HEK293 (cell line): Measurements from ENCODE around the gene ASB10.

Experiments used
- CTCF ChIA-PET: fragments of 350-600 bp; formaldehyde crosslinking; extraction: SDS; loops from one replicate; lab custom pipeline; 2021; ENCODE audit warnings: antibody characterized with exemption; lab: Yijun Ruan, JAX
- POLR2A ChIA-PET: fragments of 300-600 bp; formaldehyde crosslinking; extraction: SDS; loops from one replicate; lab custom pipeline; 2020; ENCODE audit warnings: antibody characterized with exemption, inconsistent platforms; lab: Yijun Ruan, JAX
- H3K27ac ChIP-seq: fragments of 200-500 bp; sonication (Bioruptor generic); 2 replicates; pipeline ENCODE4 v1.5.1; 2014; ENCODE audit warnings: low read depth, low read length, control low read depth, inconsistent platforms; ENCODE audit errors: extremely low read depth
- H3K36me3 ChIP-seq, 2 experiments: fragments of 200-500 bp in 1 of 2; sonication (Bioruptor generic) in 1 of 2; 1 replicate in 1 of 2; 2 replicates in 1 of 2; pipeline ENCODE4 v1.5.1; 2014 to 2017; ENCODE audit warnings: inconsistent platforms in 2 of 2, low read length in 2 of 2; ENCODE audit not compliant: control insufficient read depth in 2 of 2, insufficient read depth in 1 of 2
- H3K4me1 ChIP-seq: fragments of 200-500 bp; sonication (Bioruptor generic); 2 replicates; pipeline ENCODE4 v1.5.1; 2014; ENCODE audit warnings: mild to moderate bottlenecking, low read length, inconsistent platforms; ENCODE audit not compliant: control insufficient read depth, insufficient read depth
- H3K4me3 ChIP-seq: 2 replicates; pipeline ENCODE4 v1.5.1; 2011; ENCODE audit warnings: low read depth, mild to moderate bottlenecking, control low read depth, low read length, moderate library complexity
- H3K9me3 ChIP-seq: fragments of 200-500 bp; sonication (Bioruptor generic); 2 replicates; pipeline ENCODE4 v1.5.1; 2014; ENCODE audit warnings: low read depth, low read length, inconsistent platforms; ENCODE audit not compliant: control insufficient read depth, insufficient read depth
- EGR2 ChIP-seq: fragments of 450-650 bp; formaldehyde crosslinking; IDR thresholded peaks from 2 replicates; pipeline ENCODE4 v1.5.1; 2016; ENCODE audit warnings: low read depth, missing biosample characterization, missing genetic modification characterization
- FEZF1 ChIP-seq: fragments of 450-650 bp; formaldehyde crosslinking; IDR thresholded peaks from 2 replicates; pipeline ENCODE4 v1.5.1; 2016; ENCODE audit warnings: missing biosample characterization, missing genetic modification characterization
- GLI4 ChIP-seq: fragments of 450-650 bp; formaldehyde crosslinking; IDR thresholded peaks from 2 replicates; pipeline ENCODE4 v1.5.1; 2016; ENCODE audit warnings: missing biosample characterization, missing genetic modification characterization
- KLF1 ChIP-seq: fragments of 450-650 bp; formaldehyde crosslinking; IDR thresholded peaks from 2 replicates; pipeline ENCODE4 v1.5.1; 2016; ENCODE audit warnings: missing biosample characterization, missing genetic modification characterization
- MZF1 ChIP-seq: fragments of 450-650 bp; formaldehyde crosslinking; IDR thresholded peaks from 2 replicates; pipeline ENCODE4 v1.5.1; 2017; ENCODE audit warnings: missing biosample characterization, missing genetic modification characterization, borderline replicate concordance
- PRDM1 ChIP-seq: fragments of 450-650 bp; formaldehyde crosslinking; IDR thresholded peaks from 2 replicates; pipeline ENCODE4; 2016; ENCODE audit warnings: missing biosample characterization, missing genetic modification characterization
- ZBTB17 ChIP-seq: fragments of 450-650 bp; formaldehyde crosslinking; IDR thresholded peaks from 2 replicates; pipeline ENCODE4 v1.5.1; 2016; ENCODE audit warnings: missing biosample characterization, missing genetic modification characterization
- ZBTB20 ChIP-seq: fragments of 450-650 bp; formaldehyde crosslinking; IDR thresholded peaks from 2 replicates; pipeline ENCODE4 v1.5.1; 2016; ENCODE audit warnings: missing biosample characterization, missing genetic modification characterization
- ZNF10 ChIP-seq: fragments of 450-650 bp; formaldehyde crosslinking; IDR thresholded peaks from 2 replicates; pipeline ENCODE4 v1.5.1; 2017; ENCODE audit warnings: missing biosample characterization, missing genetic modification characterization
- ZNF133 ChIP-seq: fragments of 450-650 bp; formaldehyde crosslinking; IDR thresholded peaks from 2 replicates; pipeline ENCODE4 v1.5.1; 2016; ENCODE audit warnings: missing biosample characterization, missing genetic modification characterization
- ZNF184 ChIP-seq: fragments of 450-650 bp; IDR thresholded peaks from 2 replicates; pipeline ENCODE4 v1.5.1; 2018; ENCODE audit warnings: missing biosample characterization, mild to moderate bottlenecking, missing genetic modification characterization
- ZNF24 ChIP-seq: fragments of 450-650 bp; formaldehyde crosslinking; IDR thresholded peaks from 2 replicates; pipeline ENCODE4 v1.5.1; 2016; ENCODE audit warnings: missing biosample characterization, missing genetic modification characterization
- ZNF366 ChIP-seq: fragments of 450-650 bp; formaldehyde crosslinking; conservative IDR thresholded peaks from 2 replicates; pipeline ENCODE4 v1.5.1; 2016; ENCODE audit warnings: missing biosample characterization, missing genetic modification characterization
- ZNF404 ChIP-seq: fragments of 450-650 bp; formaldehyde crosslinking; IDR thresholded peaks from 2 replicates; pipeline ENCODE4 v1.5.1; 2017; ENCODE audit warnings: missing biosample characterization, missing genetic modification characterization
- ZNF510 ChIP-seq: fragments of 450-650 bp; formaldehyde crosslinking; IDR thresholded peaks from 2 replicates; pipeline ENCODE4 v1.5.1; 2018; ENCODE audit warnings: mild to moderate bottlenecking, missing genetic modification characterization, missing biosample characterization; ENCODE audit not compliant: insufficient replicate concordance
- ZNF571 ChIP-seq: fragments of 450-650 bp; formaldehyde crosslinking; IDR thresholded peaks from 2 replicates; pipeline ENCODE4 v1.5.0; 2017; ENCODE audit warnings: missing biosample characterization, missing genetic modification characterization
- ZNF664 ChIP-seq: fragments of 450-650 bp; formaldehyde crosslinking; IDR thresholded peaks from 2 replicates; pipeline ENCODE4 v1.5.1; 2016; ENCODE audit warnings: missing biosample characterization, missing genetic modification characterization
- ZNF677 ChIP-seq: fragments of 450-650 bp; IDR thresholded peaks from 2 replicates; pipeline ENCODE4 v1.5.0; 2018; ENCODE audit warnings: missing biosample characterization, mild to moderate bottlenecking, missing genetic modification characterization, moderate library complexity
- TF ChIP-seq, protein P1 (sequence below): fragments of 450-650 bp; formaldehyde crosslinking; IDR thresholded peaks from 2 replicates; pipeline ENCODE4 v1.5.1; 2017; ENCODE audit warnings: missing biosample characterization, missing genetic modification characterization
- TF ChIP-seq, protein P2 (sequence below): fragments of 450-650 bp; formaldehyde crosslinking; IDR thresholded peaks from 2 replicates; pipeline ENCODE4 v1.5.0; 2017; ENCODE audit warnings: missing biosample characterization, missing genetic modification characterization, borderline replicate concordance
- TF ChIP-seq, protein P3 (sequence below): fragments of 450-650 bp; formaldehyde crosslinking; IDR thresholded peaks from 2 replicates; pipeline ENCODE4 v1.5.1; 2017; ENCODE audit warnings: missing biosample characterization, missing genetic modification characterization
- TF ChIP-seq, protein P4 (sequence below): fragments of 450-650 bp; formaldehyde crosslinking; IDR thresholded peaks from 2 replicates; pipeline ENCODE4 v1.5.1; 2016; ENCODE audit warnings: missing biosample characterization, missing genetic modification characterization
- TF ChIP-seq, protein P5 (sequence below): fragments of 450-650 bp; formaldehyde crosslinking; IDR thresholded peaks from 2 replicates; pipeline ENCODE4 v1.5.1; 2016; ENCODE audit warnings: missing biosample characterization, missing genetic modification characterization

Gene ASB10

DNA sequence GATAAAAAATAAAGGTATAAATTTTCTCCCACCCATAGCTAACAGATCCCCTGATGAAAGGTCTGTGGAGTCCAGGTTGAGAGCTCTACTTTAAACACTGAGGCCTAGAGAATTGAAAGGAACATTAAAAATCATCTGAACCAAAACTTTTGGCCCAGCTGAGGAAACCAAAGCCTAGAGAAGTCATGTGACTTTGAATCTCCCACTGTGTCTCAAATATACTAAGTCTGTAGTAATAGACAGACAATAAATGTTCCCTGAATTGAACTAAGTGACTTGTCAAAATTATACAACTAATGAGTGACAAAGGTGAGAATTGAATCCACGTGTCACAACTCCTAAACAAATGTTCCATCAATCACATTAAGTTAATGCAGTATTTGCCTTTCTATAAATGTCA, 25.3 kb downstream of the ASB10 start:
- Histone ChIP-seq H3K27ac (no peak overlapping the region), H3K36me3 (no peaks in the 10 kb centered on the region), H3K4me3 (no peak overlapping the region), H3K9me3 (no peaks in the 10 kb centered on the region), H3K4me1 (peaks cover 9% of the 10 kb centered on the region; the same call in 1 of the 2 replicates)
- ChIA-PET CTCF (interaction anchor here (1.2 to 2.5 kb wide), 5 partner anchors 8 to 147 kb away, joined by 3 to 7 read pairs (median 7); no protein-coding TSS in a partner anchor), POLR2A (no interaction called here)
- no peak for TF ChIP-seq GLI4 (tag by site-specific recombination)
- TF ChIP-seq EGR2 (tag by site-specific recombination): no peak
- no peak for TF ChIP-seq ZNF133 (tag by site-specific recombination)
- TF ChIP-seq KLF1 (tag by site-specific recombination): no peak
- TF ChIP-seq, protein P1, sequence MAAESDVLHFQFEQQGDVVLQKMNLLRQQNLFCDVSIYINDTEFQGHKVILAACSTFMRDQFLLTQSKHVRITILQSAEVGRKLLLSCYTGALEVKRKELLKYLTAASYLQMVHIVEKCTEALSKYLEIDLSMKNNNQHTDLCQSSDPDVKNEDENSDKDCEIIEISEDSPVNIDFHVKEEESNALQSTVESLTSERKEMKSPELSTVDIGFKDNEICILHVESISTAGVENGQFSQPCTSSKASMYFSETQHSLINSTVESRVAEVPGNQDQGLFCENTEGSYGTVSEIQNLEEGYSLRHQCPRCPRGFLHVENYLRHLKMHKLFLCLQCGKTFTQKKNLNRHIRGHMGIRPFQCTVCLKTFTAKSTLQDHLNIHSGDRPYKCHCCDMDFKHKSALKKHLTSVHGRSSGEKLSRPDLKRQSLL (tag by site-specific recombination): no peak
- TF ChIP-seq, protein P2, sequence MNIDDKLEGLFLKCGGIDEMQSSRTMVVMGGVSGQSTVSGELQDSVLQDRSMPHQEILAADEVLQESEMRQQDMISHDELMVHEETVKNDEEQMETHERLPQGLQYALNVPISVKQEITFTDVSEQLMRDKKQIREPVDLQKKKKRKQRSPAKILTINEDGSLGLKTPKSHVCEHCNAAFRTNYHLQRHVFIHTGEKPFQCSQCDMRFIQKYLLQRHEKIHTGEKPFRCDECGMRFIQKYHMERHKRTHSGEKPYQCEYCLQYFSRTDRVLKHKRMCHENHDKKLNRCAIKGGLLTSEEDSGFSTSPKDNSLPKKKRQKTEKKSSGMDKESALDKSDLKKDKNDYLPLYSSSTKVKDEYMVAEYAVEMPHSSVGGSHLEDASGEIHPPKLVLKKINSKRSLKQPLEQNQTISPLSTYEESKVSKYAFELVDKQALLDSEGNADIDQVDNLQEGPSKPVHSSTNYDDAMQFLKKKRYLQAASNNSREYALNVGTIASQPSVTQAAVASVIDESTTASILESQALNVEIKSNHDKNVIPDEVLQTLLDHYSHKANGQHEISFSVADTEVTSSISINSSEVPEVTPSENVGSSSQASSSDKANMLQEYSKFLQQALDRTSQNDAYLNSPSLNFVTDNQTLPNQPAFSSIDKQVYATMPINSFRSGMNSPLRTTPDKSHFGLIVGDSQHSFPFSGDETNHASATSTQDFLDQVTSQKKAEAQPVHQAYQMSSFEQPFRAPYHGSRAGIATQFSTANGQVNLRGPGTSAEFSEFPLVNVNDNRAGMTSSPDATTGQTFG: no peak
- TF ChIP-seq, protein P3, sequence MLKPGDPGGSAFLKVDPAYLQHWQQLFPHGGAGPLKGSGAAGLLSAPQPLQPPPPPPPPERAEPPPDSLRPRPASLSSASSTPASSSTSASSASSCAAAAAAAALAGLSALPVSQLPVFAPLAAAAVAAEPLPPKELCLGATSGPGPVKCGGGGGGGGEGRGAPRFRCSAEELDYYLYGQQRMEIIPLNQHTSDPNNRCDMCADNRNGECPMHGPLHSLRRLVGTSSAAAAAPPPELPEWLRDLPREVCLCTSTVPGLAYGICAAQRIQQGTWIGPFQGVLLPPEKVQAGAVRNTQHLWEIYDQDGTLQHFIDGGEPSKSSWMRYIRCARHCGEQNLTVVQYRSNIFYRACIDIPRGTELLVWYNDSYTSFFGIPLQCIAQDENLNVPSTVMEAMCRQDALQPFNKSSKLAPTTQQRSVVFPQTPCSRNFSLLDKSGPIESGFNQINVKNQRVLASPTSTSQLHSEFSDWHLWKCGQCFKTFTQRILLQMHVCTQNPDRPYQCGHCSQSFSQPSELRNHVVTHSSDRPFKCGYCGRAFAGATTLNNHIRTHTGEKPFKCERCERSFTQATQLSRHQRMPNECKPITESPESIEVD (tag by site-specific recombination): peak; percentile 39; the same call in 1 of the 2 replicates

DNA sequence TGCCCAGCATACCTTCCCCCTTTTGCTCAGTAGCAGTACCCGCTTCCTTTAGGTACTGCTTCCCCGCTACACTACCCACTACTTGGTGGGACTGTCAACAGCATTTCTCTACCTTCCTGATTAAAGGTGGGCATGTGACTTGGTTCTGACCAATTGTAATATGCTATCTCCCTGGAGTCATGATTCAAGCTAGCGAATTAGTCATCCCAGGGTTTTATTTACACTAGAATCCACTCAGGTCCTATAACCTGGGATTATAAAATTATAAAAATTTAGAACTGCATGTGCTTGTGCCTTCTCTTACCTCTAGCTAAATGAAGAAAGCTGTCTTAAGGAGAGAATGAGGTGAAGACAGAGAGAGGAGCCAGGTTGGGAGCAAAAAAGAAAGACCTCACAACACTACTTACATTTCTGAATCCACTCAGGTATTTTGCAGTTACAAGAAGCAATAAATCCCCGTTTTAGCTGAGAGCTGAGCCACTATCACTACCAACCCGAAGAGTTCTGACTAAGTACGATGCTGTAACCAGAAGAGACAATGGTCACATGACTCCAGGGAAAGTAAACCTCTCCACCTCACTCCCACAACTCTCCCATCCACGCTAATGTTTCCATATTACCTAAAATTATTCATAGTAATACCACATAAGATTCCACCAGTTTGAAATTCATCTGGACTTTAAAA, 29.3 kb downstream of the ASB10 start:
- H3K36me3 ChIP-seq: no peaks in the 10 kb centered on the region
- no peaks in the 10 kb centered on the region for H3K9me3 ChIP-seq
- peaks cover 9% of the 10 kb centered on the region; the same call in 1 of the 2 replicates for H3K4me1 ChIP-seq
- peak overlapping the region; percentile 25; the same call in 1 of the 2 replicates for H3K27ac ChIP-seq
- ChIA-PET CTCF (interaction anchor here (0.7 to 3.8 kb wide), 10 partner anchors 10 to 88 kb away, joined by 3 to 17 read pairs (median 4); no protein-coding TSS in a partner anchor), POLR2A (interaction anchor here (0.6 to 2.0 kb wide), 5 partner anchors 9 to 570 kb away, joined by 3 to 10 read pairs (median 4); partner anchors contain the start of genes ABCF2, FASTK and GBX1)
- H3K4me3 ChIP-seq: no peak overlapping the region
- TF ChIP-seq ZNF10 (peak; percentile 33; the same call in 1 of the 2 replicates), ZNF404 (tag by site-specific recombination) (no peak), ZNF677 (tag by site-specific recombination) (no peak), ZNF24 (tag by site-specific recombination) (0 out of 2 replicates have a peak, but pooled peaks have one; percentile 30), ZBTB17 (tag by site-specific recombination) (0 out of 2 replicates have a peak, but pooled peaks have one; percentile 30), ZNF366 (tag by site-specific recombination) (0 out of 2 replicates have a peak, but pooled peaks have one; percentile 13), ZNF664 (0 out of 2 replicates have a peak, but pooled peaks have one; percentile 23), ZNF510 (tag by site-specific recombination) (no peak), ZNF571 (no peak), ZBTB20 (tag by site-specific recombination) (peak; percentile 24; the same call in 1 of the 2 replicates), FEZF1 (tag by site-specific recombination) (no peak), PRDM1 (tag by site-specific recombination) (peak; percentile 85), ZNF184 (0 out of 2 replicates have a peak, but pooled peaks have one; percentile 56), MZF1 (tag by site-specific recombination) (peak; percentile 69)
- TF ChIP-seq, protein P4, sequence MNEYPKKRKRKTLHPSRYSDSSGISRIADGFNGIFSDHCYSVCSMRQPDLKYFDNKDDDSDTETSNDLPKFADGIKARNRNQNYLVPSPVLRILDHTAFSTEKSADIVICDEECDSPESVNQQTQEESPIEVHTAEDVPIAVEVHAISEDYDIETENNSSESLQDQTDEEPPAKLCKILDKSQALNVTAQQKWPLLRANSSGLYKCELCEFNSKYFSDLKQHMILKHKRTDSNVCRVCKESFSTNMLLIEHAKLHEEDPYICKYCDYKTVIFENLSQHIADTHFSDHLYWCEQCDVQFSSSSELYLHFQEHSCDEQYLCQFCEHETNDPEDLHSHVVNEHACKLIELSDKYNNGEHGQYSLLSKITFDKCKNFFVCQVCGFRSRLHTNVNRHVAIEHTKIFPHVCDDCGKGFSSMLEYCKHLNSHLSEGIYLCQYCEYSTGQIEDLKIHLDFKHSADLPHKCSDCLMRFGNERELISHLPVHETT: 0 out of 2 replicates have a peak, but pooled peaks have one; percentile 17
- TF ChIP-seq, protein P5, sequence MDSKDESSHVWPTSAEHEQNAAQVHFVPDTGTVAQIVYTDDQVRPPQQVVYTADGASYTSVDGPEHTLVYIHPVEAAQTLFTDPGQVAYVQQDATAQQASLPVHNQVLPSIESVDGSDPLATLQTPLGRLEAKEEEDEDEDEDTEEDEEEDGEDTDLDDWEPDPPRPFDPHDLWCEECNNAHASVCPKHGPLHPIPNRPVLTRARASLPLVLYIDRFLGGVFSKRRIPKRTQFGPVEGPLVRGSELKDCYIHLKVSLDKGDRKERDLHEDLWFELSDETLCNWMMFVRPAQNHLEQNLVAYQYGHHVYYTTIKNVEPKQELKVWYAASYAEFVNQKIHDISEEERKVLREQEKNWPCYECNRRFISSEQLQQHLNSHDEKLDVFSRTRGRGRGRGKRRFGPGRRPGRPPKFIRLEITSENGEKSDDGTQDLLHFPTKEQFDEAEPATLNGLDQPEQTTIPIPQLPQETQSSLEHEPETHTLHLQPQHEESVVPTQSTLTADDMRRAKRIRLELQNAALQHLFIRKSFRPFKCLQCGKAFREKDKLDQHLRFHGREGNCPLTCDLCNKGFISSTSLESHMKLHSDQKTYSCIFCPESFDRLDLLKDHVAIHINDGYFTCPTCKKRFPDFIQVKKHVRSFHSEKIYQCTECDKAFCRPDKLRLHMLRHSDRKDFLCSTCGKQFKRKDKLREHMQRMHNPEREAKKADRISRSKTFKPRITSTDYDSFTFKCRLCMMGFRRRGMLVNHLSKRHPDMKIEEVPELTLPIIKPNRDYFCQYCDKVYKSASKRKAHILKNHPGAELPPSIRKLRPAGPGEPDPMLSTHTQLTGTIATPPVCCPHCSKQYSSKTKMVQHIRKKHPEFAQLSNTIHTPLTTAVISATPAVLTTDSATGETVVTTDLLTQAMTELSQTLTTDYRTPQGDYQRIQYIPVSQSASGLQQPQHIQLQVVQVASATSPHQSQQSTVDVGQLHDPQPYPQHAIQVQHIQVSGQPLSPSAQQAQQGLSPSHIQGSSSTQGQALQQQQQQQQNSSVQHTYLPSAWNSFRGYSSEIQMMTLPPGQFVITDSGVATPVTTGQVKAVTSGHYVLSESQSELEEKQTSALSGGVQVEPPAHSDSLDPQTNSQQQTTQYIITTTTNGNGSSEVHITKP: peak; percentile 46
